Measurements from ENCODE around the gene ZNF407. TPM values are rescaled to one million over a fixed set of nuclear protein-coding genes. Genes with fewer than 3 reads are reported as not detected.

ZNF407 gene
- total and polyA plus RNA-seq, 2 donors from 2014 or later: 2.5 to 17.8 TPM

DNA sequence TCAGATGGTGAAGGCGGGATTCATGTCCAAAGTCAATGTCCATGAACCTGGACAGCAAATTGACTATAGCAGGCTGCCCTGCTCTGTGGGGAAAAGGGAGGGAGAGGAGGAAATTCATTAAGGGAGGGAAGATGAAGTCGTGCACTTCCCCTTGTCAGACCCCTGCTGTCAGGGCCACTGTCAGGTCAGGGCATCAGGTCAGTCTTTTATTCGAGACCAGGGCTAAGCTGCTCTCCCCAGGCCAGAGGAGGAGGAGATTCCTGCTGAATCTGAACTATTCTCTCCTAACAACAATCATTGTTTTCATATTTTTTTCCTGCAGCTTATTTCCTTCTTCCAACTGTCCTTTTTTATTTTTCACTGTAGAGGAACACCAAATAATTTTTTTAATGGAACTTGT lies 46.2 kb upstream of the ZNF407 start:
- no peak for FAIRE-seq
- H3K27ac ChIP-seq (ENCODE audit: low read depth in 2 of 2, low read length in 2 of 2): no peak overlapping the region
- H3K27me3 ChIP-seq (ENCODE audit: control insufficient read depth, insufficient read depth, low read length): no peaks in the 10 kb centered on the region
- H3K9me3 ChIP-seq (ENCODE audit: control insufficient read depth in 2 of 3, insufficient read depth in 1 of 3, low read length in 3 of 3): peaks cover 0 to 6% (median 0%) of the 10 kb centered on the region in 3 donors
- DNase-seq: no peak
- TF ChIP-seq, protein P1, sequence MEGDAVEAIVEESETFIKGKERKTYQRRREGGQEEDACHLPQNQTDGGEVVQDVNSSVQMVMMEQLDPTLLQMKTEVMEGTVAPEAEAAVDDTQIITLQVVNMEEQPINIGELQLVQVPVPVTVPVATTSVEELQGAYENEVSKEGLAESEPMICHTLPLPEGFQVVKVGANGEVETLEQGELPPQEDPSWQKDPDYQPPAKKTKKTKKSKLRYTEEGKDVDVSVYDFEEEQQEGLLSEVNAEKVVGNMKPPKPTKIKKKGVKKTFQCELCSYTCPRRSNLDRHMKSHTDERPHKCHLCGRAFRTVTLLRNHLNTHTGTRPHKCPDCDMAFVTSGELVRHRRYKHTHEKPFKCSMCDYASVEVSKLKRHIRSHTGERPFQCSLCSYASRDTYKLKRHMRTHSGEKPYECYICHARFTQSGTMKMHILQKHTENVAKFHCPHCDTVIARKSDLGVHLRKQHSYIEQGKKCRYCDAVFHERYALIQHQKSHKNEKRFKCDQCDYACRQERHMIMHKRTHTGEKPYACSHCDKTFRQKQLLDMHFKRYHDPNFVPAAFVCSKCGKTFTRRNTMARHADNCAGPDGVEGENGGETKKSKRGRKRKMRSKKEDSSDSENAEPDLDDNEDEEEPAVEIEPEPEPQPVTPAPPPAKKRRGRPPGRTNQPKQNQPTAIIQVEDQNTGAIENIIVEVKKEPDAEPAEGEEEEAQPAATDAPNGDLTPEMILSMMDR (IDR thresholded peaks at IDR 0.05; ENCODE audit: borderline replicate concordance, extremely low read depth, insufficient read depth): no peak
- no peak overlapping the region for H3K9ac ChIP-seq (ENCODE audit: low read length in 3 of 3)
- peaks cover 0 to 4% (median 2%) of the 10 kb centered on the region in 3 donors for H3K4me1 ChIP-seq (ENCODE audit: control insufficient read depth in 2 of 3, insufficient read depth in 2 of 3, low read depth in 1 of 3, low read length in 3 of 3)
- H3K36me3 ChIP-seq (ENCODE audit: control insufficient read depth in 2 of 3, insufficient read depth in 3 of 3, low read length in 3 of 3): no peaks in the 10 kb centered on the region
- intact Hi-C loops (cut with DNase I): loop anchor here (5.0 to 10.0 kb wide), 2 partner anchors 199 to 357 kb away; no protein-coding TSS in a partner anchor
- H3K4me3 ChIP-seq (ENCODE audit: low read length in 3 of 3): no peak overlapping the region

DNA sequence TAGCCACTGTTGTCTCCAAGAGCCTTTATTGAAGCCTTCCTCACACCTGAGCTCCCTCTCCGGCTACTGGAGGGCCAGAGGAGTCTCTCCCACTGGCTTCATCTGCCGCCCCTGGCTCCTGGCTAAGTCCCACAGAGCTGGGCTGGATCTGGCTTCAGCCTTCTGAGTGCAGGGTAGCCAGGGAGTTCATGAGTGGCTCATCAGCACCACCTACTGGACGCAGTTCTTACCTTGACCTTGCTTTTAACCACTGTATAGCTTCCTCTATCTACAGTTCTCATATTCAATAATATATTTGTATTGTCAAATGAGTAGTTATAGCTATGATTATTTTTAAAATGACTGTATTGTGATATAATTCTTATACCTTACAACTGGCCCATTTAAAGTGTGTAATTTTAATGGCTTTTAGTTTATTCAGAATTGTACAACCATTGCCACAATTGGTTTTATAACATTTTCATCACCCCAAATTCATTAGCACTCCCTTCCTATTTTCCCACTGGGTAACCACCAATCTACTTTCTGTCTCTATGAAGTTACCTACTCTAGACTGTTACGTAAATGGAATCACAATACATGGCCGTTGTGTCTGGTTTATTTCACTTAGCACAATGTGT lies 45.6 kb upstream of the ZNF407 start:
- Histone ChIP-seq H3K27me3 (ENCODE audit: control insufficient read depth, insufficient read depth, low read length) (no peaks in the 10 kb centered on the region), H3K9ac (ENCODE audit: low read length in 3 of 3) (no peak overlapping the region), H3K9me3 (ENCODE audit: control insufficient read depth in 2 of 3, insufficient read depth in 1 of 3, low read length in 3 of 3) (peaks cover 0 to 6% (median 0%) of the 10 kb centered on the region in 3 donors), H3K4me1 (ENCODE audit: control insufficient read depth in 2 of 3, insufficient read depth in 2 of 3, low read depth in 1 of 3, low read length in 3 of 3) (peaks cover 0 to 2% (median 0%) of the 10 kb centered on the region in 3 donors), H3K36me3 (ENCODE audit: control insufficient read depth in 2 of 3, insufficient read depth in 3 of 3, low read length in 3 of 3) (no peaks in the 10 kb centered on the region), H3K4me3 (ENCODE audit: low read length in 3 of 3) (no peak overlapping the region), H3K27ac (ENCODE audit: low read depth in 2 of 2, low read length in 2 of 2) (no peak overlapping the region)
- intact Hi-C loops (cut with DNase I): loop anchor here (5.0 to 10.0 kb wide), 2 partner anchors 200 to 357 kb away; no protein-coding TSS in a partner anchor
- FAIRE-seq: peak; percentile 85
- TF ChIP-seq, protein P1 (IDR thresholded peaks at IDR 0.05; ENCODE audit: borderline replicate concordance, extremely low read depth, insufficient read depth): peak; percentile 91
- DNase-seq: peak; percentile 84 to 94 (median 87)

DNA sequence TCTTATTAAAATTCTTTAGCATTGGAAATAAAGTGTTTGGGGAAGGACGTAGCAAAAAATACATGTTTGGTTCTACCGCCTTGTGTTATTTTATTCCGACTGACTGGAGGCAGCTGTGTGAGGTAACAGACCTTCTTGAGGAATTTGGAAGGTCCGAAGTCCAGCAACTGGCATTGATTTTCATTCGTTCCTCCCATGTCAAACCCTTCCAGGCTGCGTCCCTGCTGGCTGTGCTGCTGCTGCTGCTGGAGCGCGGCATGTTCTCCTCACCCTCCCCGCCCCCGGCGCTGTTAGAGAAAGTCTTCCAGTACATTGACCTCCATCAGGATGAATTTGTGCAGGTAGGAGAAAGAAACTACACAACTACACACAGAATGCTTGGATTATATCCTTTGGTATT lies 41.5 kb upstream of the ZNF407 start:
- no peak for FAIRE-seq
- TF ChIP-seq, protein P1 (IDR thresholded peaks at IDR 0.05; ENCODE audit: borderline replicate concordance, extremely low read depth, insufficient read depth): no peak
- H3K27me3 ChIP-seq (ENCODE audit: control insufficient read depth, insufficient read depth, low read length): no peaks in the 10 kb centered on the region
- H3K36me3 ChIP-seq (ENCODE audit: control insufficient read depth in 2 of 3, insufficient read depth in 3 of 3, low read length in 3 of 3): no peaks in the 10 kb centered on the region
- H3K9ac ChIP-seq (ENCODE audit: low read length in 3 of 3): no peak overlapping the region
- no peaks in the 10 kb centered on the region for H3K9me3 ChIP-seq (ENCODE audit: control insufficient read depth in 2 of 3, insufficient read depth in 1 of 3, low read length in 3 of 3)
- H3K4me1 ChIP-seq (ENCODE audit: control insufficient read depth in 2 of 3, insufficient read depth in 2 of 3, low read depth in 1 of 3, low read length in 3 of 3): peaks cover 0 to 2% (median 0%) of the 10 kb centered on the region in 3 donors
- no peak overlapping the region for H3K4me3 ChIP-seq (ENCODE audit: low read length in 3 of 3)
- intact Hi-C loops (cut with DNase I): loop anchor here (10.0 kb wide), 1 partner anchor 361 kb away; no protein-coding TSS in a partner anchor
- peak in 1 of 5 donors; percentile 40 for DNase-seq
- H3K27ac ChIP-seq (ENCODE audit: low read depth in 2 of 2, low read length in 2 of 2): no peak overlapping the region
